Neural progenitor cell (in vitro differentiated cells): ENCODE results near the gene SNAP29. TPM values are rescaled to one million over a fixed set of nuclear protein-coding genes. Genes with fewer than 3 reads are reported as not detected.
A peak's percentile ranks its signal among the peaks of the same experiment; 100 is the strongest.

Experiments
- DNase-seq: peaks from one replicate; pipeline ENCODE4 v3.0.0-alpha.2; 2016; ENCODE audit warnings: low spot score
- H2AFZ ChIP-seq: fragments of 200-600 bp; sonication (generic); replicated peaks from 2 replicates; pipeline ENCODE4 v1.6.1; 2016; ENCODE audit warnings: antibody characterized with exemption
- H3F3A ChIP-seq: fragments of 200-600 bp; sonication (generic); 2 replicates; pipeline ENCODE4 v1.6.1; 2016; ENCODE audit warnings: antibody characterized with exemption, low read depth
- H3K27ac ChIP-seq: fragments of 200-600 bp; sonication (generic); 2 replicates; pipeline ENCODE4 v1.5.1; 2016; ENCODE audit warnings: mild to moderate bottlenecking
- H3K27me3 ChIP-seq: fragments of 200-600 bp; sonication (generic); 2 replicates; pipeline ENCODE4 v1.6.1; 2016; ENCODE audit warnings: mild to moderate bottlenecking, moderate library complexity
- H3K36me3 ChIP-seq: fragments of 200-600 bp; sonication (generic); 2 replicates; pipeline ENCODE4 v1.5.1; 2016
- H3K4me1 ChIP-seq: fragments of 200-600 bp; sonication (generic); 2 replicates; pipeline ENCODE4 v1.6.1; 2016; ENCODE audit warnings: mixed run types
- H3K4me2 ChIP-seq: fragments of 200-600 bp; sonication (generic); 2 replicates; pipeline ENCODE4 v1.6.1; 2016
- H3K4me3 ChIP-seq: fragments of 200-600 bp; sonication (generic); 2 replicates; pipeline ENCODE4 v1.5.1; 2016
- H3K79me2 ChIP-seq: fragments of 200-600 bp; sonication (generic); 2 replicates; pipeline ENCODE4 v1.6.1; 2016; ENCODE audit warnings: low read depth
- H3K9ac ChIP-seq: fragments of 200-600 bp; sonication (generic); 2 replicates; pipeline ENCODE4 v1.6.1; 2016
- H3K9me3 ChIP-seq: fragments of 200-600 bp; sonication (generic); 2 replicates; pipeline ENCODE4 v1.5.1; 2016; ENCODE audit warnings: low read depth
- H4K20me1 ChIP-seq: fragments of 200-600 bp; sonication (generic); 2 replicates; pipeline ENCODE4 v1.6.1; 2016; ENCODE audit warnings: low read depth
- H3K27ac Mint-ChIP-seq: 3 replicates; pipeline ENCODE4 v1.8.0; 2021; ENCODE audit warnings: mixed read lengths
- H3K27me3 Mint-ChIP-seq: 2 replicates; pipeline ENCODE4 v1.8.0; 2022; ENCODE audit warnings: low read depth, mild to moderate bottlenecking, inconsistent platforms, moderate library complexity, mixed read lengths; ENCODE audit not compliant: insufficient read depth
- H3K36me3 Mint-ChIP-seq: 3 replicates; pipeline ENCODE4 v1.8.0; 2021; ENCODE audit warnings: mixed read lengths
- H3K4me1 Mint-ChIP-seq: 3 replicates; pipeline ENCODE4 v1.8.0; 2021; ENCODE audit warnings: mixed read lengths
- H3K4me3 Mint-ChIP-seq: 3 replicates; pipeline ENCODE4 v1.8.0; 2021; ENCODE audit warnings: mild to moderate bottlenecking, moderate library complexity, mixed read lengths
- H3K9me3 Mint-ChIP-seq: 3 replicates; pipeline ENCODE4 v1.8.0; 2020; ENCODE audit warnings: mixed read lengths
- EZH2 ChIP-seq: fragments of 200-600 bp; sonication (generic); IDR thresholded peaks from 2 replicates; pipeline ENCODE4 v1.6.1; 2017; ENCODE audit warnings: antibody characterized with exemption, mild to moderate bottlenecking, moderate library complexity
- EZH2phosphoT487 ChIP-seq: fragments of 200-600 bp; sonication (generic); IDR thresholded peaks from 2 replicates; pipeline ENCODE4 v1.6.1; 2017; ENCODE audit warnings: antibody characterized with exemption
- total RNA-seq: library from RNA; depleted of rRNA; stranded (reverse); fragments of >200 nt; gene quantifications from 2 replicates; pipeline ENCODE4 v1.2.3, GENCODE V29; 2015; ENCODE audit warnings: low replicate concordance
- TF ChIP-seq, protein P1 (sequence below): fragments of 200-600 bp; sonication (generic); IDR thresholded peaks from 2 replicates; pipeline ENCODE4 v1.5.1; 2017; ENCODE audit warnings: antibody characterized with exemption, mild to moderate bottlenecking

Gene SNAP29
- total RNA-seq, 1 donor from 2014 or later, result 5.6 TPM

DNA sequence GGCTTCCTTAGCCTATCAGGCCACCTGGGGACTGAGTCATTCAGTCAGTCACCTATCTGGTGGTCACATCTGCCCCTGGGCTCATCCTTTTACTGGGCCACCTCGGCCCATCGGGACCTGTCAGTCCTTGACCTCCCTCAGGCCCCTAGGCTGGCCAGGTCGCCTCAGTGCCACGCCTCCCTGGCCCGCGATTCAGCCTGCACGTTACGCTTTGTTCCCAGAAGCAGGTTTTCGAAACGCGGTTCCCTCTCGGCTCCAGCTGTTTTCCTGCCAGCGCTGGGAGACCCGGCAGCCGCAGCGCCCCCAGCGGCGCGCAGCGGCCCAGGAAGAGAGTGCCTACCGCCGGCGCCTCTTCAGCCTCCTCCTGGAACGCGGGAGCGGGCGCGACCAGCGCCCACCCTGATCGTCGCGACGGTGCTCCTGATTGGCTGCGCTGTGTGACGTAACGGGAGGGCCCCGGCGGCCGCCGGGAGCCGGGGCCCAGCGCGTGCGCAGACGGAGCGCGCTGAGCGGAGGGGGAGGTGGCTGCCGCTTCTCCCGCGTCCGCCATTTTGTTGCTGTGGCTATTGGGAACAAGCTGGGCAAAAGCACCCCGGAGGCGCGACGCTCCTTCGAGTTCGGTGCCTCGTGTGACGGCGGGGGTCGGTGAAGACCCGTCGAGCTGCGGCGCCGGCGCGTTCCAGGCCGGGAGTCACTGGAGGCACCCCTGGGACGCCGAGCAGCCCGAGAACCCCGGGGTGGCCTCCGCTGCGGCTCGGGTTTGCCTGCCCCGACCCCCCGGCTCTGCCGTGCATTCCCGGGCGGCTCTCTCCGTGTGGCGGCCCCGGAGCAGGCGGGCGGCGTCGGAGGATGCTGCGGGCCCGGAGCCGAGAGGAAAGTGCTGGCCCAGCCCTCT lies 58.4 kb downstream of the SNAP29 start, which contains the start of gene CRKL:
Gene CRKL (plus strand): TSS at position 492 of the 895 bp plus-strand sequence. CDS start 528 bp downstream, outside the sequence.
- Histone ChIP-seq H4K20me1 (peaks cover 45% of the 10 kb centered on the region), H3K27ac (peak within 1 kb of the TSS; percentile 84), H3K4me3 (peak within 1 kb of the TSS; percentile 98), H3K27me3 (no peaks in the 10 kb centered on the region), H3K9ac (peak within 1 kb of the TSS; percentile 94), H3K4me2 (peak within 1 kb of the TSS; percentile 88), H3K36me3 (no peaks in the 10 kb centered on the region), H3K4me1 (peaks cover 11% of the 10 kb centered on the region), H2AFZ (peak within 1 kb of the TSS; percentile 71), H3F3A (peaks cover 14% of the 10 kb centered on the region), H3K79me2 (peaks cover 49% of the 10 kb centered on the region), H3K9me3 (no peaks in the 10 kb centered on the region)
- peak; percentile 99 for DNase-seq
- no peak for TF ChIP-seq EZH2
- TF ChIP-seq, protein P1, sequence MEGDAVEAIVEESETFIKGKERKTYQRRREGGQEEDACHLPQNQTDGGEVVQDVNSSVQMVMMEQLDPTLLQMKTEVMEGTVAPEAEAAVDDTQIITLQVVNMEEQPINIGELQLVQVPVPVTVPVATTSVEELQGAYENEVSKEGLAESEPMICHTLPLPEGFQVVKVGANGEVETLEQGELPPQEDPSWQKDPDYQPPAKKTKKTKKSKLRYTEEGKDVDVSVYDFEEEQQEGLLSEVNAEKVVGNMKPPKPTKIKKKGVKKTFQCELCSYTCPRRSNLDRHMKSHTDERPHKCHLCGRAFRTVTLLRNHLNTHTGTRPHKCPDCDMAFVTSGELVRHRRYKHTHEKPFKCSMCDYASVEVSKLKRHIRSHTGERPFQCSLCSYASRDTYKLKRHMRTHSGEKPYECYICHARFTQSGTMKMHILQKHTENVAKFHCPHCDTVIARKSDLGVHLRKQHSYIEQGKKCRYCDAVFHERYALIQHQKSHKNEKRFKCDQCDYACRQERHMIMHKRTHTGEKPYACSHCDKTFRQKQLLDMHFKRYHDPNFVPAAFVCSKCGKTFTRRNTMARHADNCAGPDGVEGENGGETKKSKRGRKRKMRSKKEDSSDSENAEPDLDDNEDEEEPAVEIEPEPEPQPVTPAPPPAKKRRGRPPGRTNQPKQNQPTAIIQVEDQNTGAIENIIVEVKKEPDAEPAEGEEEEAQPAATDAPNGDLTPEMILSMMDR, result peak; percentile 93
- H3K4me3 Mint-ChIP-seq, result peak within 1 kb of the TSS; percentile 99
- peaks cover 10% of the 10 kb centered on the region for H3K36me3 Mint-ChIP-seq
- peaks cover 12% of the 10 kb centered on the region for H3K27me3 Mint-ChIP-seq
- peaks cover under 1% of the 10 kb centered on the region for H3K9me3 Mint-ChIP-seq
- H3K27ac Mint-ChIP-seq, result peak within 1 kb of the TSS; percentile 98
- peaks cover 27% of the 10 kb centered on the region for H3K4me1 Mint-ChIP-seq

- TF ChIP-seq EZH2 (no peak), EZH2phosphoT487 (no peak)
- TF ChIP-seq, protein P1, result no peak
- peak; percentile 14 for DNase-seq
- peaks cover 11% of the 10 kb centered on the region for H3K4me1 ChIP-seq
- Mint-ChIP-seq H3K4me1 (peaks cover 31% of the 10 kb centered on the region), H3K9me3 (peaks cover 4% of the 10 kb centered on the region), H3K4me3 (peak overlapping the region; percentile 99), H3K27ac (peak overlapping the region; percentile 70), H3K36me3 (peaks cover 13% of the 10 kb centered on the region), H3K27me3 (peaks cover 8% of the 10 kb centered on the region)
- no peak overlapping the region for H2AFZ ChIP-seq
- H3K4me3 ChIP-seq, result peak overlapping the region; percentile 98
- peak overlapping the region; percentile 94 for H3K9ac ChIP-seq
- peaks cover 61% of the 10 kb centered on the region for H4K20me1 ChIP-seq
- no peaks in the 10 kb centered on the region for H3K27me3 ChIP-seq
- H3K36me3 ChIP-seq, result no peaks in the 10 kb centered on the region
- peaks cover 65% of the 10 kb centered on the region for H3K79me2 ChIP-seq
- peaks cover 23% of the 10 kb centered on the region for H3F3A ChIP-seq
- H3K4me2 ChIP-seq, result peak overlapping the region; percentile 88
- no peaks in the 10 kb centered on the region for H3K9me3 ChIP-seq
- H3K27ac ChIP-seq, result no peak overlapping the region
These were observed 59.9 kb downstream of the SNAP29 start for GRCh38 chr22:20918663-20919218.

DNA sequence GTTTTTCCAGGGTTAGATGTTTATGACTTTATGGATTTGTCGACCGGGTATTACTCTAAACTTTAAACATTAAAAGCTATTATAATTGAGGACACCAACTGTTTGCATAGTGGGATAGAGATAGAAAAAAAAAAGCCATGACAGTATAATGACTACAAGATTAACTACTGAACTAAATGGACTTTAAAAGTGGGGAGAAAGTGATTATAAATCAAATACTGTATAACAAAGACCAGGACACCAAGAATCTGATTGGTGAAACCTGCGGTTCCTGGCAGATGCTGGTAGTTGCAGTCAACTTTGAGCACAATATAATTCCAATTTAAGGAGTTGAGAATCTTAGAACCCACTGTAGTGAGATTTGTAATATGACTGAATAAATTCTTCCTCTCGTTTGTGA lies 60.9 kb downstream of the SNAP29 start:
- no peak for TF ChIP-seq EZH2phosphoT487
- TF ChIP-seq, protein P1, result no peak
- no peak for TF ChIP-seq EZH2
- Histone ChIP-seq H3K36me3 (no peaks in the 10 kb centered on the region), H4K20me1 (peaks cover 71% of the 10 kb centered on the region), H3F3A (peaks cover 33% of the 10 kb centered on the region), H3K4me2 (peak overlapping the region; percentile 88), H2AFZ (no peak overlapping the region), H3K27ac (no peak overlapping the region), H3K27me3 (no peaks in the 10 kb centered on the region), H3K9ac (peak overlapping the region; percentile 94), H3K4me1 (peaks cover 14% of the 10 kb centered on the region), H3K79me2 (peaks cover 75% of the 10 kb centered on the region), H3K4me3 (peak overlapping the region; percentile 98), H3K9me3 (no peaks in the 10 kb centered on the region)
- DNase-seq, result no peak
- H3K36me3 Mint-ChIP-seq, result peaks cover 20% of the 10 kb centered on the region
- H3K4me1 Mint-ChIP-seq, result peaks cover 32% of the 10 kb centered on the region
- H3K27ac Mint-ChIP-seq, result peak overlapping the region; percentile 9
- peaks cover 7% of the 10 kb centered on the region for H3K27me3 Mint-ChIP-seq
- H3K9me3 Mint-ChIP-seq, result peaks cover 4% of the 10 kb centered on the region
- peak overlapping the region; percentile 99 for H3K4me3 Mint-ChIP-seq
